Liver (tissue), 9 donors: ENCODE results near the gene AP2A2. TPM values are rescaled to one million over a fixed set of nuclear protein-coding genes. Genes with fewer than 3 reads are reported as not detected.

Experiments
- DNase-seq: peaks from one replicate; pipeline ENCODE4 v3.0.0-alpha.2; 2017; ENCODE audit warnings: low spot score
- H3K27ac ChIP-seq, 2 donors: one replicate each; pipeline ENCODE4 v1.7.0; 2013; ENCODE audit warnings: inconsistent platforms in 2 of 2, low read length in 2 of 2, control low read depth in 1 of 2, low read depth in 1 of 2, mild to moderate bottlenecking in 1 of 2
- H3K27me3 ChIP-seq, 4 donors: one replicate each; pipeline versions ENCODE4 v1.6.1 to v1.7.0; 2013; ENCODE audit warnings: low read length in 3 of 4, inconsistent platforms in 1 of 4, mild to moderate bottlenecking in 1 of 4, moderate library complexity in 1 of 4; ENCODE audit not compliant: control insufficient read depth in 4 of 4, insufficient read depth in 4 of 4
- H3K36me3 ChIP-seq, 4 donors: one replicate each; pipeline versions ENCODE4 v1.6.1 to v1.7.0; 2013; ENCODE audit warnings: low read length in 3 of 4, mild to moderate bottlenecking in 3 of 4, low read depth in 1 of 4, moderate library complexity in 1 of 4; ENCODE audit not compliant: control insufficient read depth in 4 of 4, insufficient read depth in 3 of 4
- H3K4me1 ChIP-seq, 4 donors: one replicate each; pipeline versions ENCODE4 v1.6.1 to v1.7.0; 2013; ENCODE audit warnings: low read length in 3 of 4, mild to moderate bottlenecking in 3 of 4, moderate library complexity in 1 of 4; ENCODE audit not compliant: control insufficient read depth in 4 of 4, insufficient read depth in 4 of 4
- H3K4me3 ChIP-seq, 3 donors: one replicate each; pipeline versions ENCODE4 v1.6.1 to v1.7.0; 2013; ENCODE audit warnings: low read length in 3 of 3, control low read depth in 1 of 3, low read depth in 1 of 3, mild to moderate bottlenecking in 1 of 3
- H3K9ac ChIP-seq, 2 donors: one replicate each; pipeline ENCODE4 v1.7.0; 2013; ENCODE audit warnings: low read length in 2 of 2, mild to moderate bottlenecking in 2 of 2, moderate library complexity in 2 of 2, control low read depth in 1 of 2, low read depth in 1 of 2
- H3K9me3 ChIP-seq, 4 donors: one replicate each; pipeline versions ENCODE4 v1.6.1 to v1.7.0; 2013; ENCODE audit warnings: low read length in 3 of 4; ENCODE audit not compliant: control insufficient read depth in 4 of 4
- EGR1 ChIP-seq, 2 donors: IDR thresholded peaks; 2 replicates each; pipeline ENCODE4 v1.6.1; 2016 to 2018; ENCODE audit warnings: antibody characterized with exemption in 2 of 2, low read depth in 2 of 2
- FOXA1 ChIP-seq: IDR thresholded peaks from 2 replicates; pipeline ENCODE4 v1.6.1; 2016; ENCODE audit warnings: antibody characterized with exemption
- FOXA2 ChIP-seq: IDR thresholded peaks from 2 replicates; pipeline ENCODE4 v1.6.1; 2016; ENCODE audit warnings: antibody characterized with exemption
- GABPA ChIP-seq, 2 donors: IDR thresholded peaks in 1 of 2; conservative IDR thresholded peaks in 1 of 2; 2 replicates each; pipeline ENCODE4 v1.6.1; 2016; ENCODE audit warnings: antibody characterized with exemption in 2 of 2, mild to moderate bottlenecking in 1 of 2, moderate library complexity in 1 of 2
- HNF4A ChIP-seq, 2 donors: conservative IDR thresholded peaks; 2 replicates each; pipeline ENCODE4 v1.6.1; 2016; ENCODE audit warnings: antibody characterized with exemption in 2 of 2, mild to moderate bottlenecking in 2 of 2
- HNF4G ChIP-seq: IDR thresholded peaks from 2 replicates; pipeline ENCODE4 v1.6.1; 2016; ENCODE audit warnings: antibody characterized with exemption
- JUND ChIP-seq, 2 donors: IDR thresholded peaks; 2 replicates each; pipeline ENCODE4 v1.6.1; 2016; ENCODE audit warnings: antibody characterized with exemption in 2 of 2
- NR2F2 ChIP-seq: IDR thresholded peaks from 2 replicates; pipeline ENCODE4 v1.6.1; 2016; ENCODE audit warnings: antibody characterized with exemption
- RAD21 ChIP-seq, 2 donors: IDR thresholded peaks; 2 replicates each; pipeline ENCODE4 v1.6.1; 2016; ENCODE audit warnings: antibody characterized with exemption in 2 of 2, mild to moderate bottlenecking in 2 of 2
- RXRA ChIP-seq, 2 donors: IDR thresholded peaks; 2 replicates each; pipeline ENCODE4 v1.6.1; 2017 to 2018; ENCODE audit warnings: antibody characterized with exemption in 2 of 2, mild to moderate bottlenecking in 1 of 2
- SP1 ChIP-seq: IDR thresholded peaks from 2 replicates; pipeline ENCODE4 v1.6.1; 2018; ENCODE audit warnings: antibody characterized with exemption, mild to moderate bottlenecking
- TAF1 ChIP-seq: conservative IDR thresholded peaks from 2 replicates; pipeline ENCODE4 v1.6.1; 2016; ENCODE audit warnings: antibody characterized with exemption, mild to moderate bottlenecking
- YY1 ChIP-seq: IDR thresholded peaks from 2 replicates; pipeline ENCODE4 v1.6.1; 2016; ENCODE audit warnings: antibody characterized with exemption, mild to moderate bottlenecking
- WGBS: extraction: QIAGEN DNeasy Blood & Tissue Kit; methylation state at CpG from one replicate; pipeline ENCODE4 v1.1.7; 2013; 5-methylcytosine and 5-hydroxymethylcytosine counted together
- polyA plus RNA-seq, 2 donors: library from polyadenylated mRNA; stranded (reverse) in 1 of 2; unstranded in 1 of 2; fragments of 200-250 nt in 1 of 2; fragments of >200 nt in 1 of 2; fragmentation: Nextera tagmentation in 1 of 2; extraction: Ambion mirVana in 1 of 2; gene quantifications; one replicate each; pipeline versions ENCODE4 v1.2.1 to v1.2.3, GENCODE V29; 2013 to 2015
- total RNA-seq, 2 donors: library from RNA; depleted of rRNA; stranded (reverse); fragments of >200 nt; gene quantifications; one replicate each; pipeline ENCODE4 v1.2.3, GENCODE V29; 2014
- TF ChIP-seq, protein P1 (sequence below): IDR thresholded peaks from 2 replicates; pipeline ENCODE4 v1.6.1; 2016; ENCODE audit warnings: antibody characterized with exemption, mild to moderate bottlenecking
- TF ChIP-seq, protein P2 (sequence below): IDR thresholded peaks from 2 replicates; pipeline ENCODE4 v1.6.1; 2016; ENCODE audit warnings: antibody characterized with exemption
- TF ChIP-seq, protein P3 (sequence below): IDR thresholded peaks from 2 replicates; pipeline ENCODE4 v1.6.1; 2016; ENCODE audit warnings: antibody characterized with exemption
- TF ChIP-seq, protein P4 (sequence below): fragments of 150-350 bp; IDR thresholded peaks from 2 replicates; pipeline ENCODE4 v1.5.1; 2017; ENCODE audit warnings: improper control_type of control experiment, low read depth, low read length; ENCODE audit not compliant: missing input control
- TF ChIP-seq, protein P5 (sequence below): IDR thresholded peaks from 2 replicates; pipeline ENCODE4 v1.6.1; 2016; ENCODE audit warnings: antibody characterized with exemption
- donor health status: healthy.
- donor health status: healthy.
- donor health status: healthy.
- donor health status: healthy.
- donor health status: healthy.

Gene AP2A2
- total and polyA plus RNA-seq, 4 donors: 20.5 to 39.7 (median 23.8) TPM

DNA sequence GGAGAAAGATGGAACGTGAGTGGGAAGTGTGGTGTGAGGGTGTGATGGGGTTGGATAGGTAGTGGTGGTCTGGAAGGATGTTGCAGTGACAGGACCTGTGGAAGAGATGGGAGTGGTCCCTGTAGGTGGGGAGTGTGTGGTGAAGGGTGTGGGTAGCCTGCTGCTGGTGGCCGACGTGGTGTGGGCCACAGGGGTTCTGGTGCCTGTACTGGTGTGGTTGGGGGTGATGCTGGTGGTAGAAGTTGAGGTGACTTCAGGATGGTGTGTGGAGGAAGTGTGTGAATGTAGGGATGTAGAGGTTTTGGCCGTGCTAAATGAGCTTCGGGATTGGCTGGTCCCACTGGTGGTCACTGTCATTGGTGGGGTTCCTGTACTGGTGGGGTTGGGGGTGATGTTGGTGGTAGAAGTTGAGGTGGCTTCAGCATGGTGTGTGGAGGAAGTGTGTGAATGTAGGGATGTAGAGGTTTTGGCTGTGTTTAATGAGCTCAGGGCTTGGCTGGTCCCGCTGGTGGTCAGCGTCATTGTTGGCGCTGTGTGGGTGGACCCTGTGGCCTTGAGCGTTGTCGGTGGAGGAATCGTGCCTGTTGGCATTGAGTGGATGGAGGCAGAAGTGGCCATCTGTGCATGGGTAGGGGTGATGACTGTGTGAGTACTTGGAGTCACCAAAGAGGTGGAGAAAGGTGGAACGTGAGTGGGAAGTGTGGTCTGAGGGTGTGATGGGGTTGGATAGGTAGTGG is 91.8 kb downstream of the AP2A2 start:
- H3K4me1 ChIP-seq: no peaks in the 10 kb centered on the region
- H3K27me3 ChIP-seq: no peaks in the 10 kb centered on the region
- 83% methylated on average over 12 of the region's 12 CpGs for WGBS
- H3K36me3 ChIP-seq: peaks cover 0 to 7% (median 0%) of the 10 kb centered on the region in 4 donors
- no peak for DNase-seq
- H3K9me3 ChIP-seq: no peaks in the 10 kb centered on the region
- TF ChIP-seq YY1: no peak
- no peak for TF ChIP-seq RXRA (IDR thresholded peaks at IDR 0.05)
- no peak for TF ChIP-seq FOXA2
- TF ChIP-seq GABPA (IDR thresholded peaks at IDR 0.05 in 1 of 2, conservative IDR thresholded peaks at IDR 0.05 in 1 of 2): no peak
- no peak overlapping the region for H3K27ac ChIP-seq
- no peak overlapping the region for H3K9ac ChIP-seq
- H3K4me3 ChIP-seq: no peak overlapping the region

DNA sequence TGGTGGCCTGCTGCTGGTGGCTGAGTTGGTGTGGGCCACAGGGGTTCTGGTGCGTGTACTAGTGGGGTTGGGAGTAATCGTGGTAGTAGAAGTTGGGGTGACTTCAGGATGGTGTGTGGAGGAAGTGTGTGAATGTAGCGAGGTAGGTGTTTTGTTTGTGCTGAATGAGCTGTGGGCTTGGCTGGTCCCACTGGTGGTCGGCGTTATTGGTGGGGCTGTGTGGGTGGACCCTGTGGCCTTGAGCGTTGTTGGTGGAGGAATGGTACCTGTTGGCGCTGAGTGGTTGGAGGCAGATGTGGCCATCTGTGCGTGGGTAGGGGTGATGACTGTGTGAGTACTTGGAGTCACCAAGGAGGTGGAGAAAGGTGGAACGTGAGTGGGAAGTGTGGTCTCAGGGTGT is 92.4 kb downstream of the AP2A2 start:
- Histone ChIP-seq H3K36me3 (peaks cover 0 to 4% (median 0%) of the 10 kb centered on the region in 4 donors), H3K27me3 (no peaks in the 10 kb centered on the region), H3K9me3 (no peaks in the 10 kb centered on the region), H3K27ac (no peak overlapping the region), H3K9ac (no peak overlapping the region), H3K4me3 (no peak overlapping the region), H3K4me1 (no peaks in the 10 kb centered on the region)
- no peak for TF ChIP-seq FOXA1
- no peak for TF ChIP-seq HNF4G
- TF ChIP-seq NR2F2: no peak
- no peak for TF ChIP-seq GABPA (IDR thresholded peaks at IDR 0.05 in 1 of 2, conservative IDR thresholded peaks at IDR 0.05 in 1 of 2)
- TF ChIP-seq, protein P1, sequence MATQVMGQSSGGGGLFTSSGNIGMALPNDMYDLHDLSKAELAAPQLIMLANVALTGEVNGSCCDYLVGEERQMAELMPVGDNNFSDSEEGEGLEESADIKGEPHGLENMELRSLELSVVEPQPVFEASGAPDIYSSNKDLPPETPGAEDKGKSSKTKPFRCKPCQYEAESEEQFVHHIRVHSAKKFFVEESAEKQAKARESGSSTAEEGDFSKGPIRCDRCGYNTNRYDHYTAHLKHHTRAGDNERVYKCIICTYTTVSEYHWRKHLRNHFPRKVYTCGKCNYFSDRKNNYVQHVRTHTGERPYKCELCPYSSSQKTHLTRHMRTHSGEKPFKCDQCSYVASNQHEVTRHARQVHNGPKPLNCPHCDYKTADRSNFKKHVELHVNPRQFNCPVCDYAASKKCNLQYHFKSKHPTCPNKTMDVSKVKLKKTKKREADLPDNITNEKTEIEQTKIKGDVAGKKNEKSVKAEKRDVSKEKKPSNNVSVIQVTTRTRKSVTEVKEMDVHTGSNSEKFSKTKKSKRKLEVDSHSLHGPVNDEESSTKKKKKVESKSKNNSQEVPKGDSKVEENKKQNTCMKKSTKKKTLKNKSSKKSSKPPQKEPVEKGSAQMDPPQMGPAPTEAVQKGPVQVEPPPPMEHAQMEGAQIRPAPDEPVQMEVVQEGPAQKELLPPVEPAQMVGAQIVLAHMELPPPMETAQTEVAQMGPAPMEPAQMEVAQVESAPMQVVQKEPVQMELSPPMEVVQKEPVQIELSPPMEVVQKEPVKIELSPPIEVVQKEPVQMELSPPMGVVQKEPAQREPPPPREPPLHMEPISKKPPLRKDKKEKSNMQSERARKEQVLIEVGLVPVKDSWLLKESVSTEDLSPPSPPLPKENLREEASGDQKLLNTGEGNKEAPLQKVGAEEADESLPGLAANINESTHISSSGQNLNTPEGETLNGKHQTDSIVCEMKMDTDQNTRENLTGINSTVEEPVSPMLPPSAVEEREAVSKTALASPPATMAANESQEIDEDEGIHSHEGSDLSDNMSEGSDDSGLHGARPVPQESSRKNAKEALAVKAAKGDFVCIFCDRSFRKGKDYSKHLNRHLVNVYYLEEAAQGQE: no peak
- no peak for TF ChIP-seq TAF1
- TF ChIP-seq, protein P2, sequence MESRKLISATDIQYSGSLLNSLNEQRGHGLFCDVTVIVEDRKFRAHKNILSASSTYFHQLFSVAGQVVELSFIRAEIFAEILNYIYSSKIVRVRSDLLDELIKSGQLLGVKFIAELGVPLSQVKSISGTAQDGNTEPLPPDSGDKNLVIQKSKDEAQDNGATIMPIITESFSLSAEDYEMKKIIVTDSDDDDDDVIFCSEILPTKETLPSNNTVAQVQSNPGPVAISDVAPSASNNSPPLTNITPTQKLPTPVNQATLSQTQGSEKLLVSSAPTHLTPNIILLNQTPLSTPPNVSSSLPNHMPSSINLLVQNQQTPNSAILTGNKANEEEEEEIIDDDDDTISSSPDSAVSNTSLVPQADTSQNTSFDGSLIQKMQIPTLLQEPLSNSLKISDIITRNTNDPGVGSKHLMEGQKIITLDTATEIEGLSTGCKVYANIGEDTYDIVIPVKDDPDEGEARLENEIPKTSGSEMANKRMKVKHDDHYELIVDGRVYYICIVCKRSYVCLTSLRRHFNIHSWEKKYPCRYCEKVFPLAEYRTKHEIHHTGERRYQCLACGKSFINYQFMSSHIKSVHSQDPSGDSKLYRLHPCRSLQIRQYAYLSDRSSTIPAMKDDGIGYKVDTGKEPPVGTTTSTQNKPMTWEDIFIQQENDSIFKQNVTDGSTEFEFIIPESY: no peak
- no peak for TF ChIP-seq FOXA2
- no peak for TF ChIP-seq HNF4A (conservative IDR thresholded peaks at IDR 0.05)
- no peak for TF ChIP-seq RAD21 (IDR thresholded peaks at IDR 0.05)
- no peak for TF ChIP-seq YY1
- TF ChIP-seq RXRA (IDR thresholded peaks at IDR 0.05): no peak
- TF ChIP-seq, protein P3, sequence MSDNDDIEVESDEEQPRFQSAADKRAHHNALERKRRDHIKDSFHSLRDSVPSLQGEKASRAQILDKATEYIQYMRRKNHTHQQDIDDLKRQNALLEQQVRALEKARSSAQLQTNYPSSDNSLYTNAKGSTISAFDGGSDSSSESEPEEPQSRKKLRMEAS: no peak
- TF ChIP-seq, protein P4, sequence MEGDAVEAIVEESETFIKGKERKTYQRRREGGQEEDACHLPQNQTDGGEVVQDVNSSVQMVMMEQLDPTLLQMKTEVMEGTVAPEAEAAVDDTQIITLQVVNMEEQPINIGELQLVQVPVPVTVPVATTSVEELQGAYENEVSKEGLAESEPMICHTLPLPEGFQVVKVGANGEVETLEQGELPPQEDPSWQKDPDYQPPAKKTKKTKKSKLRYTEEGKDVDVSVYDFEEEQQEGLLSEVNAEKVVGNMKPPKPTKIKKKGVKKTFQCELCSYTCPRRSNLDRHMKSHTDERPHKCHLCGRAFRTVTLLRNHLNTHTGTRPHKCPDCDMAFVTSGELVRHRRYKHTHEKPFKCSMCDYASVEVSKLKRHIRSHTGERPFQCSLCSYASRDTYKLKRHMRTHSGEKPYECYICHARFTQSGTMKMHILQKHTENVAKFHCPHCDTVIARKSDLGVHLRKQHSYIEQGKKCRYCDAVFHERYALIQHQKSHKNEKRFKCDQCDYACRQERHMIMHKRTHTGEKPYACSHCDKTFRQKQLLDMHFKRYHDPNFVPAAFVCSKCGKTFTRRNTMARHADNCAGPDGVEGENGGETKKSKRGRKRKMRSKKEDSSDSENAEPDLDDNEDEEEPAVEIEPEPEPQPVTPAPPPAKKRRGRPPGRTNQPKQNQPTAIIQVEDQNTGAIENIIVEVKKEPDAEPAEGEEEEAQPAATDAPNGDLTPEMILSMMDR: no peak
- TF ChIP-seq, protein P5, sequence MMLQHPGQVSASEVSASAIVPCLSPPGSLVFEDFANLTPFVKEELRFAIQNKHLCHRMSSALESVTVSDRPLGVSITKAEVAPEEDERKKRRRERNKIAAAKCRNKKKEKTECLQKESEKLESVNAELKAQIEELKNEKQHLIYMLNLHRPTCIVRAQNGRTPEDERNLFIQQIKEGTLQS: no peak
- no peak for TF ChIP-seq EGR1 (IDR thresholded peaks at IDR 0.05; ENCODE audit: low read depth in 2 of 2)
- TF ChIP-seq JUND (IDR thresholded peaks at IDR 0.05): no peak
- TF ChIP-seq SP1: no peak
- DNase-seq: no peak
- 88% methylated on average over 9 of the region's 9 CpGs for WGBS
